Mammary epithelial cell (primary cell): ENCODE measurements around the gene CBX2.

Experiments
- CTCF ChIP-seq, 2 donors: IDR thresholded peaks in 1 of 2; conservative IDR thresholded peaks in 1 of 2; 2 replicates each; pipeline ENCODE4 v1.5.1; 2011 to 2012; ENCODE audit warnings: inconsistent platforms in 2 of 2, low read length in 2 of 2, mild to moderate bottlenecking in 2 of 2, control low read depth in 1 of 2, low read depth in 1 of 2; ENCODE audit not compliant: insufficient read depth in 1 of 2; ENCODE audit errors: extremely low read depth in 1 of 2
- EZH2 ChIP-seq: IDR thresholded peaks from 2 replicates; pipeline ENCODE4 v1.6.1; 2012; ENCODE audit warnings: low read length, inconsistent platforms, borderline replicate concordance

- TF ChIP-seq CTCF (conservative IDR thresholded peaks at IDR 0.05 in 1 of 2, IDR thresholded peaks at IDR 0.05 in 1 of 2; ENCODE audit: extremely low read depth in 1 of 2, insufficient read depth in 1 of 2, low read depth in 1 of 2, low read length in 2 of 2): no peak
- TF ChIP-seq EZH2: no peak
These were observed 41.1 kb downstream of the CBX2 start for GRCh38 chr17:79819085-79819484.
